ENCODE results near the gene FOSL1.

DNA sequence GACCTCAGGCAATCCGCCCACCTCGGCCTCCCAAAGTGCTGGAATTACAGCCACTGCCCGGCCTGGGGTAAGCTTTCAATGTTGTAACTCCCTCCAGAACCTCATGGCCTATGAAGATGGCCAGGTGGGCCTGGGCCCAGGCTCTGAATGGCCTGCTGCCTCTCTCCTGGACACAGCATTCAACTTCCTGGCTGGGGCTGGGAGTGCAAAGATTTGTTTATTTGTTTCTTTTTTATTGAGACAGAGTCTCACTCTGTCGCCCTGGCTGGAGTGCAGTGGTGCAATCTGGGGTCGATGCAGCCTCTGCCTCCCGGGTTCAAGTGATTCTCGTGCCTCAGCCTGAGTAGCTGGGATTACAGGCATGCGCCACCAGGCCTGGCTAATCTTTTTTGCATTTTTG is 44.6 kb upstream of the FOSL1 start:
- TF ChIP-seq, protein P1, sequence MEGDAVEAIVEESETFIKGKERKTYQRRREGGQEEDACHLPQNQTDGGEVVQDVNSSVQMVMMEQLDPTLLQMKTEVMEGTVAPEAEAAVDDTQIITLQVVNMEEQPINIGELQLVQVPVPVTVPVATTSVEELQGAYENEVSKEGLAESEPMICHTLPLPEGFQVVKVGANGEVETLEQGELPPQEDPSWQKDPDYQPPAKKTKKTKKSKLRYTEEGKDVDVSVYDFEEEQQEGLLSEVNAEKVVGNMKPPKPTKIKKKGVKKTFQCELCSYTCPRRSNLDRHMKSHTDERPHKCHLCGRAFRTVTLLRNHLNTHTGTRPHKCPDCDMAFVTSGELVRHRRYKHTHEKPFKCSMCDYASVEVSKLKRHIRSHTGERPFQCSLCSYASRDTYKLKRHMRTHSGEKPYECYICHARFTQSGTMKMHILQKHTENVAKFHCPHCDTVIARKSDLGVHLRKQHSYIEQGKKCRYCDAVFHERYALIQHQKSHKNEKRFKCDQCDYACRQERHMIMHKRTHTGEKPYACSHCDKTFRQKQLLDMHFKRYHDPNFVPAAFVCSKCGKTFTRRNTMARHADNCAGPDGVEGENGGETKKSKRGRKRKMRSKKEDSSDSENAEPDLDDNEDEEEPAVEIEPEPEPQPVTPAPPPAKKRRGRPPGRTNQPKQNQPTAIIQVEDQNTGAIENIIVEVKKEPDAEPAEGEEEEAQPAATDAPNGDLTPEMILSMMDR (IDR thresholded peaks at IDR 0.05), result no peak
- TF ChIP-seq POLR2A (IDR thresholded peaks at IDR 0.05; ENCODE audit: low read depth), result no peak
